NCI-H526 treated with DMSO at 0.1 percent for 48 hours (cell line): ENCODE data around the gene OR6K6.

ENCODE experiments used
- DNase-seq: peaks from one replicate; lab custom pipeline; 2025; lab: John Stamatoyannopoulos, UW

Gene OR6K6

GRCh38 chr1:158754420-158754819 is at the start of gene OR6K6:
Gene OR6K6, plus strand, starts transcription at chr1:158754720. Its CDS starts 168 bp downstream, at chr1:158754888.
- DNase-seq = no peak

DNA sequence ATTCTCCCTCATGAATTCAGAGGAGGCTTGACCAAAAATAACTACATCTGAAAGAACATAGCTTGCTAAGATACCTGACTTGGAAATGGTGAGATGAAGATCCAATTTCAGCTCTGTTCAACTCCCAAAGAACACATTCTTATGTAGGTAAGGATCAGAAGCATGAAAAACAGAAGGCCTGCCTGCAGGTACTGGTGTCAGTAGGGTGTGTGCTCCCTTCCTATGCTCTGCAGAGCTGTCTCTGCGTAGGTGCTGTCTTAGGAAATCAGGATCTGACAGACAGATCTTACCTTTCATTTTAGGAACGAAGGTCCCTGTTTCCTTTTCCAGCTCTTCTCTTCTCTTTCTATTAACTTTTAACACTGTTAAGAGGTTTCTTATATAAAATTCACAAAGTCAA is 48.4 kb upstream of the OR6K6 start:
- DNase-seq = no peak

DNA sequence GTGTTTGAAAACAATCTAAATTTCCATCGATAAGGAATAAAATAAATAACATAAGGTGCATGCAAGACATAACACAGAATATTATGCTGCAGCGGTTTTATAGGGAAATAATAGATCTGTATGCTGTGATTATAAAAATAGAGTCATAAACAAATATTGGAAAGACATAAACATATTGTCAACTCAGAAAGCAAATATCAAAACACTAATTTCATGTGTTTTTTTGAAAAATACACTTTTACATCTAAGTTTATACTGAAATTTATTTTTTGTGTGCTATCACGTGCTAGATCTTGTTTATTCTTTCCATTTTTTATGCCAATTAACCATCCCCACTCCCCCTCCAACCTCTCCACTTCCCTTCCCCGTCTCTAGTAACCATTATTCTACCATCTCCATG is 43.4 kb upstream of the OR6K6 start:
- DNase-seq = no peak

DNA sequence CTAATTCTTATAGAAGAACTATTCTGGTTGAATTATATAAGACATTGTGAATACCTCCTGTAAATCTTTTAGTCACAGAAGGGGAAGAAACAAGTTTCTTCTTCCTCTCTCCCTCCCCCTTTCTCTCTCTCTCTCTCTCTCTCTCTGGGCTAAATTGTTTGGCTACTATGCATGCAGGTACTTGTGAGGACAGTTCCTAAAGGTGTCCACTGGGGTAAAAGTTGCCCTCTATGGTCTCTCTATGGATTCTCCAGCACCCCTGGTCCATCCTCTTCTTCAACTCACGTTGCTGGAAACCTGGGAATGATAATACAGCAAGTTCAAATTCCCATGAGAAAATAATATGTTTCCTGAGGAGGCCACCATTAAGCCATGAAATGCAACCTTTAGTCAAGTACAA is 39.8 kb upstream of the OR6K6 start:
- no peak for DNase-seq

DNA sequence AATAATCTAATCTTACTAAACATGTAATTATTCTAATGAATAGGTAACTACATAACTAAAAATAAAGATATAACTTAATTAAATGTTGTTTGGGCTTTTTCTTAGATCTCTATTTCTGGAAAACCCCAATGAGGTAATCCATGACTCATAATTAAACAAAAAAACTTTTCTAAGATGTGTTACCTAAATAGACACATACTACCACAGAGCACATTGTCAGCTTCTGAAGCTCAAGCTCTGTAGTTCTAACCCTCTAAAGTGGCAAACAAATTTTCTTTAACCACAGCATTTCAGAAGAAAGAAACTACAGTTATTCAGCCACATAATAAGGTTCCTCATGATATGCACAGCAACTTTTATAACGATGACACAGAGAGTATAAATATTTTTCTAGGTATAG is 38.2 kb upstream of the OR6K6 start:
- DNase-seq = no peak

DNA sequence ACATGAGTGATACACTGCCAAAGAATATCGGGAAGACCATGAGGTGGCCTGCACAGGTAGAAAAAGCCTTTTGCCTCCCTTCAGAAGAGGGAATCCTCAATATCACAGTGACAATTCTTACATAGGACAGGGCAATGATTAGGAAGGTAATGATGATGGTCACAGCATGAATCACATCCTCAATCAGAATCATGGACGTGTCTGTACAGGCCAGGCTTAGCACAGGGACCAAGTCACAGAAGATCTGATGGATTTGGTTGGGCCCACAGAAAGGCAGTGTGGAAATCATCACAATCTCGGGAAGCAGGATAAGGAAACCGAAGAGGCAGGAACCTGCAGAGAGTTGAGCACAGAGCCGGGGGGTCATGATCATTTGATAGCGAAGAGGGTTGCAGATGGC is 37.2 kb upstream of the OR6K6 start:
- no peak for DNase-seq

DNA sequence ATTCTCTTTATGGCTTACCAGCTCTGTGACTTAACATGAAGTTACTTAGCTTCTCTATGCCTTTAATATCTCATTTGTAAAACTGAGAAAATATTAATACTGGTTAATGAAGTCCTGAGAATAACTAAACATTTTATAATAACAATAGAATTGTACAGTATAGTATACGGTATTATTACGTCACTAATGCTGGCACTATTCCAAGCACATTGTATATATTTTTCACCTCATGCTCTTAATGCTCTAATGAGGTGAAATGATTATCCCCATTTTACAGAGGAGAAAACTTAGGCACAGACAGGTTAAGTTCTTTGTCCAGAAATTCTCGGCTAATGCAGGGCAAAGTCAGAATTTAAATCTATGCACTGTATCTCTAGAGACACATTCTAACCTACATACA is 34.9 kb upstream of the OR6K6 start:
- no peak for DNase-seq

- DNase-seq = no peak
Observed at GRCh38 chr1:158720620-158721019, 33.9 kb upstream of the OR6K6 start, which contains the start of gene OR6K3. Gene OR6K3, minus strand, starts transcription at chr1:158720720. Its CDS starts 2,605 bp downstream, at chr1:158718115.

- no peak for DNase-seq
Observed at GRCh38 chr1:158724442-158724841, 30.1 kb upstream of the OR6K6 start.

- no peak for DNase-seq
Observed at GRCh38 chr1:158728510-158729225, 25.9 kb upstream of the OR6K6 start.

GRCh38 chr1:158730453-158730852 is 24.1 kb upstream of the OR6K6 start:
- no peak for DNase-seq

GRCh38 chr1:158731707-158732106 is 22.8 kb upstream of the OR6K6 start:
- DNase-seq = no peak

GRCh38 chr1:158732524-158732923 is 22.0 kb upstream of the OR6K6 start:
- DNase-seq = no peak

DNA sequence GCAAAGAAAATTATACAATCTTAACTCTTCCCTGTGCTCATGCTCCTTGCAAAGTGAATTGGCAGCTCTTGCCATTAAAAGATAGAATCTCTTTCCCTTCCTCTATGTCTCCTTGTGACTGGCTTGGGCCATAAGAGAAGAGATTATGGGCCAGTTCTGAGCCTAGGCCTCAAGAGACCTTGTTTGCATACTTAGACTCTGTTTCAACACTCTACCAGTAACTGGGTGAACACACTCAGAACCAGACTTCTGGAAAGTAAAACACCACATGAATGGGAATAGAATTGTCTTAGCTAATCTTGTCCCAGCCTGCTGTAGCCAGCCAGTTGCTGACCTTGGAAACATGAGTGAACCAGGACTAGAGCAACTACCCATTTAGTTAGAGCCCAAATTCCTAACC is 18.7 kb upstream of the OR6K6 start:
- no peak for DNase-seq

- DNase-seq = no peak
Observed at GRCh38 chr1:158752155-158752712, 2.3 kb upstream of the OR6K6 start.

DNA sequence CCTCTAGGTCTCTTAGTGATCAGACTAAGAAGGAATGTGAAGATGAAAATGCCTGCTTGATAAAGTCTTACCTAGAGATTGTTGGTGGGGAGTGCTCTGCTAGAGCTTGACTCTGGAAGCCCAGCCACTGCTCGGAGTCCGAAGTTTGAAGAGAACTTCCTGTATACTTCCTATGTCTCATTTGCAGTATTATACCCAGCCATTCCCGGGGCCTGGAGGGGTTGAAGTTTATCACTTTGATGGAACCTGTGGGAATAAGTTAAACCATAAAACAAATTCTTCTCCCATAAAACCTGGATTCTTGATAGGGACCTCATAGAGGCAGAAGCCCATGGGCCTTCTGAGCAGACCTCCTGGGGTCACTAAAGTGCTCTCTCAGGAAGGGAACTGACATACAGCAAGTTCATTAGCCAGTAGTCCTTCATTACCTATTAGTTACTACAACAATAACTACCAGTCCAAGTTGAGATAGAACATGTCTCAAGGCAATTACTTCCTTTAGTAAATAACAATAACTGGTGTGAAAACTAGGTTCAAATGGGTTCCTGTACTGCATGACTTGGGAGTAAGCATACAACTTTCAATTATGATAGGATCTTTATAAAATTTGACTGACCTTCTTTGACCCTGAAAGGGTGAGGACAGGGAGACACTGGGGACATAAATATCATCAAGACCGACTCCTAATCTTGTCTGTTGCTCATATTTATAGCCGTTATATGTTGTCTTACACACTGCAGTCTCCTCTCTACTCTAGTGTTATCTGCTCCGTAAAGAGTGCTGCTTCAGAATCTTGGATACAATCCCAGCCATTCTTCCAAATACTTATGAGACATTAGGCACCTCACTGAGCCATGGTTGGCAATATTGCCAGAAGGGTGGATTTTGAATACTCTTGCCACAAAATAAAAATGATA is 17.7 kb downstream of the OR6K6 start, which contains the start of gene OR6N1:
TSS of gene OR6N1 (minus strand) at position 246 of the 917 bp plus-strand sequence. CDS start 5,513 bp downstream, outside the sequence.
- DNase-seq = no peak

DNA sequence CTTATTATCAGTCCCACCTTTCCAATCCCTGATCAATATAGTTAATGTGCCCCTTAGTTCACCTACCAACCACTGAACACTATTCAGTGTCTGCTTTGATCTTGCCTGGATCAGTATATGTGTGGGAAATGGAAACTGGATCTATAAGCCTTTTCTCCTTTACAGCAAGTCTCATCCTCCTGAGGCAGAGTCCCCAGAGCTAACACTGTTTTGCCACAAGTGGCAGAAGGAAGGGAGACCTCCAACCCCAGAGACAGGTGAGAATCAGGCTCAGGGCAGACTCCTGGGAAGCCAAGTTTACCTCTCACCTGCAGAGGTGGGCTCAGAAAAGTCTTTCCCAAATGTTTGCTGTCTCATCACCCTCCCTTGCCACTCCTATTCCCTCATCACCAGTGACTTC is 26.6 kb downstream of the OR6K6 start, which contains the start of gene OR6N2:
TSS of gene OR6N2 (minus strand) at position 101 of the 400 bp plus-strand sequence. CDS start 3,569 bp downstream, outside the sequence.
- no peak for DNase-seq

- DNase-seq = no peak
Observed at GRCh38 chr1:158793604-158794003, 39.1 kb downstream of the OR6K6 start.

- DNase-seq = no peak
Observed at GRCh38 chr1:158794247-158794646, 39.7 kb downstream of the OR6K6 start.

GRCh38 chr1:158798531-158798930 is 44.0 kb downstream of the OR6K6 start:
- DNase-seq = no peak

DNA sequence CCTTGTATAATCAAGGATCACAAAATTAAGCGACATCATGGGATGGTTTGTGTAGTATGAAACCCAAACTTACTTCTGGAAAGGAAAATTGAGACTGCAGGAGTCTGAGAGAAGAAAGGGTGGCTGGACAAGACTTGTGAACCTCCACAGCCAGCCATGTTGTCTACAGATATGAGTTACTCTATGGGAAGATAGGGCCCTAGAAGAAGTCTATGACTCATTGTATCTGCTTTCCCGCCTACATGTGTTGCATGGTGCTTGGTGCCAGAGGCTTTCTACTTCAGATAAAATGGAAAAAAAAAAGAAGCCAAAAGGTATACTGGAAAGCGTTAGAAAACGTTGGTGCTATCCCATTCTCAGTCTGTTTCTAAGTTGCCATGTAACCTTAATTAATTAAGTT is 45.2 kb downstream of the OR6K6 start:
- DNase-seq = no peak

GRCh38 chr1:158800526-158800925 is 46.0 kb downstream of the OR6K6 start:
- no peak for DNase-seq

- no peak for DNase-seq
Observed at GRCh38 chr1:158801396-158801795, 46.9 kb downstream of the OR6K6 start.
